ENCODE measurements around the gene NXPH1.
A peak's percentile ranks its signal among the peaks of the same experiment; 100 is the strongest.

Gene NXPH1

DNA sequence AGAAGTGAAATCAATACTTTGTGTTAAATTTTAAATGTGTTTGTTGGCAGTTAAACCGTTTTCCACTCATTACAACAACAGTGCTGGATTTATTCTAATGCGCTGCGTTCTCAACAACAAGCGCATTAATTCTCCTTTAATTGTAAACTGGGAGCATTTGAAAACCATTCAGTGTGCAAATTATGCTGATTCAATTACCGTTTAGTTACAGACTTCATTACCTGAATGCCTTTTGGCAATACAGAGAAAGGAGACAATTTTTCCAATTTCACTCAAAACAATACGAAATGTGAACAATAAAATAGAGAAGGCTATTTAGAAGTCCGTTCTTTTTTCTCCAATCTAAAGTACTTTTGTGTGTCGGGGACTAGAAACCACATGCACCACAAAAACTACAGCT lies 4.2 kb downstream of the NXPH1 start:
- no peak for DNase-seq

- DNase-seq = no peak
Measured at GRCh38 chr7:8440670-8441069, 7.3 kb downstream of the NXPH1 start.

GRCh38 chr7:8441106-8441965 lies 7.9 kb downstream of the NXPH1 start:
- no peak for DNase-seq

GRCh38 chr7:8442051-8442813 lies 8.8 kb downstream of the NXPH1 start:
- DNase-seq = no peak

- no peak for DNase-seq
Measured at GRCh38 chr7:8442814-8443304, 9.4 kb downstream of the NXPH1 start.

DNA sequence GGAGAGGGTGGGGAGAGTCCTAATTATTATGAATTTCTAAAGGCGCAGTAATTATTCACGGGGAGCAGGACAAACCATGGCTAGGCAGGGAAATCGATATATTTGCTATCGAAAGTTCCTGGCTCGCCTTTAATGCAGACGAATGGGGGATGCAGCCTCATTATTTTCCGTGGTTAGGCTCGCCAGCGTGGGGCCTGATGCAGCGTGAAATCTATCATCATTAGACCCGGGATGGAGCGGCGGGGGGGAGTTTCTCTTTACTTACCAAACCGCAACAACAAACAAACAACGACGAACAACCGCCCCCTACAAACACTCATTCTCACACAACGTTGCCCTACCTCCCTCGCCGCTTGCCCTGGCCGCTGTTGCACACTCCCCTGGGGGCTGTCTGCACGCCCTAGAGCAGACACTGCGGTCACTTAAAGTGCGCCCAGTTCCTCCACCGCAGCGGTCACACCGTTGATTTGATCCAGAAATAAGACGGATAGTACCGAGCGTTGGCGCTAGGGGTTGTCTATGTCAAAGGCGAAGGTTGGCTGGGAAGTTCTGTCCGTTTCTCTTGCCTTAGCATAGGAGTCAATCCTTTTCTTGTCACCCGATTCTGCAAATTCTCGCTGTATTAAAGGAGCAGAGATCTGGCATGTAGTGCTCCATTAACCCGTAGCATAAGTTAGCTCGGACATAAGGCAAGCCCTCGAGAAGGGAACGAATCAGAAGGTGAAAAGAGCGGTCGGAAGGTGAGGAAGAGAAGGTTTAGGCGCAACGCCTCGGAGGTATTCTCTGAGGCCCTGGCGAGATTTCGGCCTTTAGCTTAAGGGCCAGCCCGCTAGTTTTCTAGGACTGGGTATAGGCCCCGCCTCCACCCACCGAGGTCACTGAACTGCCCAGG lies 10.4 kb downstream of the NXPH1 start:
- no peak for DNase-seq

- DNase-seq = no peak
Measured at GRCh38 chr7:8444468-8444769, 11.0 kb downstream of the NXPH1 start.

DNA sequence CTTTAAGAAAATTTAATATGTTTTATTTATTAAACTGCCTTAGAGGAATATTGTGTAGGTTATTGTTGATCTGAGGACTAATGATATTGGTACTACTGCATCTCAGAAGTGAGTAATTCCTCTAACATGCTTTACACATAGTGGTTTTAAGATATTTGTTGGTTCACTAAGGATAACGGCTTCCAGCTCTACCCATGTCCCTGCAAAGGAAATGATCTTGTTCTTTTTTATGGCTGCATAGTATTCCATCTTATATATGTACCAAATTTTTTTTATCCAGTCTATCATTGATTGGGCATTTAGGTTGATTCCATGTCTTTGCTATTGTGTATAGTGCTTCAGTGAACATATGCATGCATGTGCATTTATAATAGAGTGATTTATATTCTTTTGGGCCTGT lies 20.1 kb downstream of the NXPH1 start:
- DNase-seq = no peak

- no peak for DNase-seq
Measured at GRCh38 chr7:8455426-8455825, 22.0 kb downstream of the NXPH1 start.

DNA sequence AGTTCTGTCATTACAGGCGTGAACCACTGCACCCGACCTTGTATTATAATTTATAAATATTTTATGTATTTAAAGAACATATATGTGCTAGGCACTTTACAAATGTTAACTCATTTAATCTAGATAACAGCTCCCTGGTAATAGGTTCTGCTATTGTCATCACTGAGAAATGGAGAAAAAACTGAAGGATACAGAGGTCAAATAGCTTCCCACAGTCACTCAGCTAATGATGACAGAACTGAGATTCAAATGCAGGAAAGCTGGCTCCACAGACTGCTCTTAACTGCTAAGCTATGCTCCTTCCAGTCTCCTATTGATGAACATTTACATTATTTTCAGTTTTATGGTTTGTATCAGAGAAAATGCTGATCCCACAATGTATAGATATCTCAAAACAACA lies 28.9 kb downstream of the NXPH1 start:
- no peak for DNase-seq

DNA sequence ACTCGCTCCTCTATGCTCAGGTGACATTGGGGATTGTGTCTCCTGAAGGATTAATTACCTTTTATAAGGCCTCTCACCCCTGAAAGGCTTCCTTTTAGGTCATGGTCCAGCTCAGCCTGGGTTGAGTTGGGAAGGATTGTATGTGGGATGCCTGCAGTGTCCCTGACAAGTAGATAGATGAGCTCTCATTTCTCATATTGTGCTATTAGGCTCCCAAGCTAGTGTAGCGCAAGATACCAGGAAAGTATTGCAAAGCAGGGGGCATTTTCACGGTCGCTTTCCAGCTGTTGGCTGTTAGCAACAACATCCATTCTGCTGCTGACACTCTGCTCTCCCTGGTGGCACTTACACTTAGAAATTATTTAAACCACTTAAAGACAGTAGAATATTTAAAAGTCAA lies 31.9 kb downstream of the NXPH1 start:
- no peak for DNase-seq

DNA sequence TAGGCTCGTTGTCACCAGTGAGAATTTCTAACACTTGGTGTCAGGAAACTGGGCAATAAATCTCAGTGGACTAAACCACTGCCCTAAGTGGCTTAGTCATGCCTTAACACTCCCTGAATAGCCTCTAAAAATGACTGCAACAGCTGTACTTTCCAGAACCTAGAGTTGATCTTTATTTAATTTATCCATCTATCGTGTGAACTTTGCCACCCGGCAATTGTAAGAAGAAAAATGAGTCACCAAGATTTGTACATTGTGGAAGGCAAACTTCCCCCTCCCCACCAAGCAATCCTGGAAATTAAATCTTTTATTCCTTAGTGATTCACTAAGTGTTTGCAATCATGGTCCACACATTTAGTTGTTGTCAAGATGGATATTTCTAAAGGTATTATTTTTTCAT lies 47.1 kb downstream of the NXPH1 start:
- DNase-seq = no peak

- no peak for DNase-seq
Measured at GRCh38 chr7:8481096-8481495, 47.7 kb downstream of the NXPH1 start.

DNA sequence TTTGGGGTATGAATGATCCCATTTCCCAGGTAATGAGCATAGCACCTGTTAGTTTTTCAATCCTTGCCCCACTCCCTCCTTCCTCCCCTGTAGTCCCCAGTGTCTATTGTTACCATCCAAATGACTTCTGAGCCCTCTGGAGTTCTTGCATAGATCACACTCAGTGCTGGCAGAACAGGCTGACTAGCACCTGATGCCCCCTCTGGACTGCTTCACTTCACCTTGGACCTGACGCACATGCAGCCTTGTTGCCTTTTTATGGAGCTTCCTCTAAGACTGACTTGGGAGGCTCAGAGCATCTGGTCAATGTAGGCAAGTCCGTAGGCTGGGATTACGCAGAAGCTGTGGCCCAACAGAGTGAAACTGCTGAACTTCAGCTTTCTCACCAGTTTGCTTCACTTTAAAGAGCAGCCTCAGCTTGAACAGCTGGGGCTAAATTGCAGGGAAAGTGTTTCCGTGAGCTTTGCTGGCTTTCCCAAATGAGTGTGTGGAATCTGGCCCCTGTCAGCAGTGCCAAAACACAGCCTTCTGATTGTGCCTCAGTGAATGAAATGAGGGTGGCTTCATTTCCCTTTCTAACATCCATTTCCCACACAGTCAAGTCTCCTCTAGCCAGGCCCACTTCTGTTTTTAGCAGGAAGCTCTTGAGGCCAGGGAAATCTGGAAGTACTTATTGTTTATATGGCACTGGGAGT lies 48.5 kb downstream of the NXPH1 start:
- DNase-seq = no peak

DNA sequence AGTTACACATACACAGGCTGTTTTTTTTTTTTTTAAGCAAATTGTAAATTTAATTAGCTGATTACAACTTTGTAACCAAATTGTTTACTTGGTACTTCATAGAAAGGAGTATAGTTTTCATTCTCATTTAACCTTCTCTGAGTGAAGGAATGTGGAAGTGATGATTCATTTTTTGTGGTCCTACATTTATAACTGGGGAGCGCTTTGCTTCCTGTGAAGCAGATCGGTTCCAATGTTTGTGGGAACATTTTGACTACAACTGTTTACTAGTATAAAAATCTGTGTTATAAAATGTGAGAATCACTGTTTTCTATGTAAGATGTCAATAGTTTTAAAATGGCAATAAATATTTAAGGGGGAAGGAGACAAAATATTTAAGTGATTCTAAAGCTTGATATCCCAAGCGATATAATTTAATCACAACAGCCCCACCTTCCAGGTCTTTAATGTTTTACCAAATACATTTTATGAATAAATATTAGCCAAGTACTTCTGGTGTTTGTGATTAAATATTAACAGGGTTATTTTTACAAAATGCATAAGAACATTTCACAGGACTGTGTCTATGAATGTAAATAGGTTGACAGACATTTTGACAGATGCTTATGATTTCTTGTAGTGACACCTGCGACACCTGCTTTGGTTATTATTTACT lies 57.1 kb downstream of the NXPH1 start:
- DNase-seq = no peak

DNA sequence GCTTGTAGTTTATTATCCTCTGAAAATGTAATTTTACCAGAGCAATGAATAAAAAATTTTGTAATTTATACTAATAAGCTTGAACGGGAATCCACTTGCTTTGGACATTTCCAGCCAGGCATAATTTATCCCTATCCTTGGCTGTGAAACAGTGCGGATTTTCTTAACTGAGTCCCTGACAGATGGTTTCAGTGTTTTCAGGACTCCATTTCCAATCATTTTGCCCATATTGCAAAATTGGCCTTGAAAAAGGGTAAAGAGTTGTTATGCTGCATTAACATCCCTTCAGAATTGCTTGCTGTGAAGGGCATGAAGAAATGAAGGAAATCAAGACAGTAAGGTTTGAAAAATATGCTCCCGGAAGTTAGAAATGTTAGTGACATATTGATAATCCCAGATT lies 57.7 kb downstream of the NXPH1 start:
- no peak for DNase-seq

GRCh38 chr7:8491544-8492489 lies 58.4 kb downstream of the NXPH1 start:
- DNase-seq = no peak

DNA sequence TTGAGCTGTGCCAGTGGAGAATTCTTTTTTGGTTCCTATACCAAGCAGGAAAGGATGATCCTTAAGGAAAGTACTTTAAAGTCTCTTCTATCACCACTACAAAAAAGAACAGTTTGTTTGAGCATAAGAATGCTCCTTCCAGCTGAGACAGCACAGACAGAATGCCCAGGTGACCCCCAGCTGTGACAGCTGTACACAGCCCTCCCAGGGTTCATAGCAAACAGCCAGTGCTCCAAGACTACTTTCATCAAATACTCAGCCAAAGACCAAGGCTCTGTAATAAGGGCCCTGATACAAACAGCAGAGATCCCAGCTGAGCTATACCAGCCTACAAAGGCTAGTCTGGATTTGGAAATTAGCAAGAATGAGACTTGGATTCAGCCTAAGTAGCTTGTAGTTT lies 65.7 kb downstream of the NXPH1 start:
- DNase-seq = no peak

- DNase-seq = no peak
Measured at GRCh38 chr7:8500286-8500685, 66.9 kb downstream of the NXPH1 start.

GRCh38 chr7:8507566-8507965 lies 74.2 kb downstream of the NXPH1 start:
- peak; percentile 19 for DNase-seq

GRCh38 chr7:8509621-8510020 lies 76.2 kb downstream of the NXPH1 start:
- no peak for DNase-seq

Measured in NCI-H2081 treated with DMSO at 0.1 percent for 48 hours (cell line).